ENCODE measurements around the gene CARS2. TPM values are rescaled to one million over a fixed set of nuclear protein-coding genes. Genes with fewer than 3 reads are reported as not detected.
"Not testable (repeated sequence)": the region's sequence is repeated elsewhere in the genome, so short reads cannot be mapped to it uniquely, and the experiment has no call there.

The CARS2 gene
- total RNA-seq, 6 experiments from 2014 or later, result 50.1 to 68.0 (median 52.9) TPM

- Mint-ChIP-seq H3K27ac (no peak overlapping the region), H3K9me3 (peaks cover 18% of the 10 kb centered on the region), H3K27me3 (ENCODE audit: insufficient read depth) (no peaks in the 10 kb centered on the region), H3K4me1 (ENCODE audit: low read depth) (no peaks in the 10 kb centered on the region), H3K4me3 (no peak overlapping the region), H3K36me3 (ENCODE audit: low read depth) (peaks cover 69% of the 10 kb centered on the region)
- no peak for TF ChIP-seq CTCF (IDR thresholded peaks at IDR 0.05)
- DNase-seq, result no peak
Observed at GRCh38 chr13:110662091-110662490, 43.8 kb downstream of the CARS2 start.

DNA sequence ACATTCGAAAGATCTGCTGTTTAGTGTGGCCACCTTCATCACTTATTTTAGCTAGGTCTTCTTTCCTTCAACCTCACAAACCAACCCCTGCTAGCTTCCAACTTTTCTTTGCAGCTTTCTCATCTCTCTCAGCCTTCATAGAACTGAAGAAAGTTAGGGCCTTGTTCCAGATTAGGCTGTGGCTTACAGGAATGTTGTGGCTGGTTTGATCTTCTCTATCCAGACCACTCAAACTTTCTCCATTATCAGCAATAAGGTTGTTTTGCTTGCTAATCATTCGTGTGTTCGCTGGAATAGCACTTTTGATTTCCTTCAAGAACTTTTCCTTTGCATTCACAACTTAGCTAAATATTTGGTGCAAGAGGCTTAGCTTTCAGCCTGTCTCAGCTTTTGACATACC lies 44.7 kb downstream of the CARS2 start:
- H3K27ac Mint-ChIP-seq, result no peak overlapping the region

DNA sequence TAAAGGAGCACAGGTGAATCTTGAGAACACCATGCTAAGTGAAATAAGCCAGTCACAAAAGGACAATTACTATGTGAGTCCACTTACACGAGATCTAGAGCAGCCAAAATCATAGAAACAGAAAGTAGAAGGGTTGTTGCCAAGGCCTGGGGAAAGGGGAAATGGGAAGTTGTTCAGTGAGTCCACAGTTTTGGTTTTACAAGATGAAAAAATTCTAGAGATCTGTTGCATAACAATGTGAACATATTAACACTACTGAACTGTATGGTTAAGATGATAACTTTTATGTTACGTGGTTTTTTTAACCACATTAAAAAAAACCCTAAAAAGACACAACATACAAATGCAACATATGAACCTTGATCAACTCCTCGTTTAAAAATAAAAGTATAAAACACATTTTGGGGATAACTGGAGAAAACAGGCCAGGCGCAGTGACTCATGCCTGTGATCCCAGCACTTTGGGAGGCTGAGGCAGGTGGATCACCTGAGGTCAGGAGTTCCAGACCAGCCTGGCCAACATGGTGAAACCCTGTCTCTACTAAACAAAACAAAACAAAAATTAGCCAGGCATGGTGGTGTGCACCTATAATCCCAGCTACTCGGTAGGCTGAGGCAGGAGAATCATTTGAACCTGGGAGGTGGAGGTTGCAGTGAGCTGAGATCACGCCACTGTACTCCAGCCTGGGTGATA lies 47.6 kb downstream of the CARS2 start:
- H3K4me1 Mint-ChIP-seq (ENCODE audit: low read depth); H3K27ac Mint-ChIP-seq; H3K27me3 Mint-ChIP-seq (ENCODE audit: insufficient read depth); DNase-seq; H3K4me3 Mint-ChIP-seq: not testable (repeated sequence)
- Mint-ChIP-seq H3K36me3 (ENCODE audit: low read depth) (peaks cover 60% of the 10 kb centered on the region), H3K9me3 (peaks cover 18% of the 10 kb centered on the region)

More for the DNA sequence above, 44.7 kb downstream of the CARS2 start:
- no peak for DNase-seq
- TF ChIP-seq CTCF (IDR thresholded peaks at IDR 0.05), result no peak
- H3K9me3 Mint-ChIP-seq, result peaks cover 18% of the 10 kb centered on the region
- H3K4me3 Mint-ChIP-seq, result no peak overlapping the region
- peaks cover 71% of the 10 kb centered on the region for H3K36me3 Mint-ChIP-seq (ENCODE audit: low read depth)
- no peaks in the 10 kb centered on the region for H3K27me3 Mint-ChIP-seq (ENCODE audit: insufficient read depth)
- no peaks in the 10 kb centered on the region for H3K4me1 Mint-ChIP-seq (ENCODE audit: low read depth)

DNA sequence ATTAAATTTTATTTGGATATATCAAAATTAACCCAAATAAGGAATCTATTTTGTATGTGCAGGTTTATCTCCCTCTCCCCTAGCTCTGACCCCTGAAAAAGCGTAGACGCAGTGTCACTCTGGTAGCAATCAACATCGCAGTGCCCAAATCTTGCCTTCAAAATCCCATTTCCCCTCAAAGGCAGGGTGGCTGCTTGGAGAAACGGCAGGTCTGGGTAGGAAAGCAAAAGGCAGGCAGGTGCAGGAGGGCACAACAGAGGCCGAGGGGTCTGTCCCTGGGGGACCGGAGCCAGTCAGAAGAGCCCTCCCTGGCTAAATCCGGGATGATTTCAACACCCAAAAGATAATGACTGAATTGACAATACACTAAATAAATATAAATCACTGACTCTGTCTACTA lies 48.7 kb downstream of the CARS2 start:
- Mint-ChIP-seq H3K4me1 (ENCODE audit: low read depth) (no peaks in the 10 kb centered on the region), H3K9me3 (peaks cover 18% of the 10 kb centered on the region), H3K4me3 (no peak overlapping the region), H3K27ac (no peak overlapping the region), H3K27me3 (ENCODE audit: insufficient read depth) (peaks cover 3% of the 10 kb centered on the region; the same call in 1 of the 2 replicates), H3K36me3 (ENCODE audit: low read depth) (peaks cover 49% of the 10 kb centered on the region)
- no peak for TF ChIP-seq CTCF (IDR thresholded peaks at IDR 0.05)
- DNase-seq, result no peak

DNA sequence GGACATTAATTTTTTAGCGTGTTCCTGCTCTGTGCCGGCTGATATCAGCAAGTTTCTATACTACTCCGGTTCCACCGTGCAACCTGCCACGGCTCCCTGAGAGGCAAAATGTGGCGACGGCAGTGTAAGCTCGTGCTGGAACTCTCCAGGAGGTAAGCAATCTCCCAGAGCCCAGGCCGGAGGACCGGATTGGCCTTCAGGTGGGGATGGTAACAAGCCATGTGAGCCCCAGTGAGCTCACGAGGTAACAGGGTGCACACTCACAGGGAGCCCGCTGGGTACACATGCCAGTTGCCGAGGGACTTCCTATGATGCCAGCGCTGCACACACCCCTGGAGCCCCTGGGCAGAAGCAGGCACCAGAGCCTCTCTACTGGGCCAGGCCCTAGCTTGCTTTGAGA lies 52.1 kb downstream of the CARS2 start:
- Mint-ChIP-seq H3K27ac (no peak overlapping the region), H3K4me3 (no peak overlapping the region), H3K36me3 (ENCODE audit: low read depth) (peaks cover 18% of the 10 kb centered on the region), H3K27me3 (ENCODE audit: insufficient read depth) (peaks cover 3% of the 10 kb centered on the region; the same call in 1 of the 2 replicates), H3K4me1 (ENCODE audit: low read depth) (no peaks in the 10 kb centered on the region), H3K9me3 (peaks cover 4% of the 10 kb centered on the region; the same call in 1 of the 2 replicates)
- TF ChIP-seq CTCF (IDR thresholded peaks at IDR 0.05), result no peak
- no peak for DNase-seq

GRCh38 chr13:110653271-110653670 lies 52.6 kb downstream of the CARS2 start:
- no peak for DNase-seq
- Mint-ChIP-seq H3K27me3 (ENCODE audit: insufficient read depth) (peaks cover 3% of the 10 kb centered on the region; the same call in 1 of the 2 replicates), H3K27ac (no peak overlapping the region), H3K4me1 (ENCODE audit: low read depth) (peaks cover 3% of the 10 kb centered on the region; the same call in 1 of the 2 replicates), H3K9me3 (peaks cover 4% of the 10 kb centered on the region; the same call in 1 of the 2 replicates), H3K36me3 (ENCODE audit: low read depth) (peaks cover 12% of the 10 kb centered on the region), H3K4me3 (no peak overlapping the region)
- TF ChIP-seq CTCF (IDR thresholded peaks at IDR 0.05), result no peak
